ENCODE measurements around the gene STK32C.
A peak's percentile ranks its signal among the peaks of the same experiment; 100 is the strongest.
"Not testable (repeated sequence)": the region's sequence is repeated elsewhere in the genome, so short reads cannot be mapped to it uniquely, and the experiment has no call there.

Gene STK32C
- 11.7 to 15.4 (median 12.0) reads per million in 3 experiments for total RNA-seq

DNA sequence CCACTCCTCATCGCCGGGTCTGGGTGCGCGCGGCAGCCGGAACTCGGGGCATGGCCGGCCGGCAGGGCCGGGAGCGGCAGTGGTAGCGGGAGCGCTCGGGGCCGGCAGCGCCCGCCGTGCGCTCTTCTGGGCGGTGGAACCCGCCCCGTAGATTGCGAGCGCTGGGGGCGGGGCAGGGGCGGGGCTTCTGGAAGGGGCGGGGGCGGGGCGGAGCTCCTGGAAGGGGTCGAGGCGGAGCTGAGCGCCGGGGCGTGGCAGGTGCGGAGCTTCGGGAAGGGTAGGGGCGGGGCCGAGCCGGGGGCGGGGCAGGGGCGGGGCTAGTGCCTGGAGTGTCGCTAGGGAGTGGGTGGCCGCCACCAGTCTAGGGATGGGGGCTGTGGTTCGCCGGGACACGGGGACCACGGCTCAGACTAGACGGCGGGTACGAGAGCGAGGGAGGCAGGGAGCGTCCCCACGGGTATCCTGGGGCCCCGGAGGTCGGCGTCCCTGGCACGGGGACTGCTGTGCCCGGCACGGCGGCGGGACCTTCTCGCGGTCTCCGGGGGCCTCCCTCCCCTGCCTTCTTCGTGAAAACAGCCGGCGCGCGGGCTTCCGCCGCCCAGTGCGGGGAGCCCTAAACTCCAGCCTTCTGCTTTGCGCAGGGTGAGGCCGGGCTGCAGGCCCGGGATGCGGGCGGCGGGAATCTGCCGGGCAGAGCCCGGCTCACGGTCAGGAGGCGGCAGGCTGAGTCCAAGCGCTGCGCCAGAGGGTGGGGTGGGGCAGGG is at the start of gene STK32C:
Gene STK32C, minus strand, starts transcription at position 128 of the 764 bp plus-strand sequence. Its CDS starts 117 bp downstream, at position 11.
- DNase-seq: peak; percentile 85

DNA sequence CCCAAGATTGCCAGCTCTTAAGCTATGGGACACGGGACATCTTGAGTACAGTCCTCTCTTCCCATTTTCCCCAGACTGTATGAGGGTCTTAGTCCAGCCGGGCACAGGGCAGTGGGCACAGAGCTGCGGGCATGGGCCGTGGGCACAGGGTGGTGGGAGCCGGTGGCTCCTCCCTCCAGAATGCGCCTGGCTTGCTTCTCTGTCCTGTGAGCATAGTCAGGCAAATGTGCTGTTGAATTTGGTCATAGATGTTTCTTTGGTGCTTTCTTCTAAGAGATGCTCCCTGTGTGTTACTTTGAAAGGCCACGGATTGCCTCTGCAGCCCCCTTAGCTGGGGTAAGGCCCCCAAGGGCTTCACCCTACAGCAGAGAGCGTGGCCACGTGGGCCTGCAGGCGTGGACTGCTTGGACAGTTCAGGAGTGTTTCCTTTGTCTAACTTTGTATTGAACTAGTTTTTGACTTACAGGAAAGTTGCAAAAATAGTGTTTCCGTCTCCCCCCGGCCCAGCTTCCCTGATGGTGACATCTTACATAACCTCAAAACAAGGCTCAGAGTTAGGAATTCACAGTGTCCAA is 49.0 kb upstream of the STK32C start:
- no peak for DNase-seq

DNA sequence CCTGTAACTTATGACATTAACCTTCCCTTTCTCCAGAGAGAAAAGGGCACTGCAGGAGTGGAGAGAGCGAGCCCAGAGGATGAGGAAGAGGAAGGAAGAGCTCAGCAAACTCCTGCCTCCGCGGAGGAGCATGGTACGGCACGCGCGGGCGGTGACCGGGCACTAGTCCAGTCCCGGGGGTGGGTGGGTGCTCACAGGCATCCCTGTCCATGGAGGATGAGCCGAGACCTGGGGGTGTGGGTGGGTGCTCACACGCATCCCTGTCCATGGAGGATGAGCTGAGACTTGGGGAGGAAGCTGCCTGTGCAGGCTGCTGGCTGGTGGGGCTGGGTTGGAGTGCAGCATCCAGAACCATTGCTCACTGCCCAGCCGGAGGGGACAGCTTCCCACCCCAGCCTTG is 48.0 kb upstream of the STK32C start:
- DNase-seq: no peak

DNA sequence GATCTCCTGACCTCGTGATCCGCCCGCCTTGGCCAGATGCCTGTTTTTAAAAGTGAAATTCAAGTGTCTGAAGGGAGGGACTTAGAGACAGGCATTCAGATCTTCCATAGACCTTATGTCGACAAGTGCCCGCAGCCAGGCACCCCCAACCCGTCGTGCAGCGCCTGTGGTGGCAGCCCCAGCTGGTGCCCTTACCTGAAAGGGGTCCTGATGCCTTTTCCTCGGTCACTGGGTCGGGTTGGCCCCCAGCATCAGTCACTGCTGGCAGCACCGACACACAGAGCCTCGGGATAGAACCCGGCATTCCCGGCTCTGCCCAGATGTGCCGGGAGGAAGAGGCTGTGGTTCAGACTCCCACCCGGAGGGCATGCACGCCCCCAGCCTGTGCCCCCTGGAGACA is 47.5 kb upstream of the STK32C start:
- DNase-seq: no peak

DNA sequence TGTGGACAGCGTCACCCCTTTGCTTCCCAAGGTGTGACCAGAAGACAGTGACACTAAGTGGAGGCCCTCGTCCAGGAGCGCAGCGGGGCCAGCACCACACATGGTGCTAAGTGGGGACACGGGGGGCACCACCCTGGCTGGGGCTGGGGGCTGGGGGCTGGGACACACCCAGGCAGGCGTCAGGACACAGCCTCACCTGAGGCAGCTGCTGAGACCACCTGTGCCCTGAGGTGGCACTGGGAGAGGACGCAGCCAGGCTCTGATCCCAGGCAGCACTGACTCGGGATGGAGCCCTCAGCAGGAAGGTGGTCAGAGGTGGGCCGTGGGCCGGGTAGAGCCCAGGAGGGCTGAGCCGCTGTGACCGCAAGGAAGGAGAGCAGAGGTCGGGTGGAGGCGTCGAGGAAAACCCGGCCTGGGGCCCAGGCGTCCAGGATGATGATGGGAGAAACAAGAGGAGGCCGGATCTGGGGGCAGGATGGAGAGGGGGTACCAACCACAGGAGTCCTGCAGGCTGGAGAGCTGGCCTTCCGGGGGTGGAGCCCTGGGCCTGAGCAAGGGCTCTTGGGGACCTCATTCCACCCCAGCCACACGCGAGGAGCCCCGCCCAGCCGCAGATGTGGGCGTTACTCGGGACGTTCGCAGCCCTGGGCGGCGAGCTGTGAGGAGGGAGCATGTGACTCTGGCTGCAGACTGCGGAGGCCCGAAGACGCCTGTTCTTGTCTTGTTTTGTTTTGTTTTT is 46.8 kb upstream of the STK32C start:
- DNase-seq: no peak

DNA sequence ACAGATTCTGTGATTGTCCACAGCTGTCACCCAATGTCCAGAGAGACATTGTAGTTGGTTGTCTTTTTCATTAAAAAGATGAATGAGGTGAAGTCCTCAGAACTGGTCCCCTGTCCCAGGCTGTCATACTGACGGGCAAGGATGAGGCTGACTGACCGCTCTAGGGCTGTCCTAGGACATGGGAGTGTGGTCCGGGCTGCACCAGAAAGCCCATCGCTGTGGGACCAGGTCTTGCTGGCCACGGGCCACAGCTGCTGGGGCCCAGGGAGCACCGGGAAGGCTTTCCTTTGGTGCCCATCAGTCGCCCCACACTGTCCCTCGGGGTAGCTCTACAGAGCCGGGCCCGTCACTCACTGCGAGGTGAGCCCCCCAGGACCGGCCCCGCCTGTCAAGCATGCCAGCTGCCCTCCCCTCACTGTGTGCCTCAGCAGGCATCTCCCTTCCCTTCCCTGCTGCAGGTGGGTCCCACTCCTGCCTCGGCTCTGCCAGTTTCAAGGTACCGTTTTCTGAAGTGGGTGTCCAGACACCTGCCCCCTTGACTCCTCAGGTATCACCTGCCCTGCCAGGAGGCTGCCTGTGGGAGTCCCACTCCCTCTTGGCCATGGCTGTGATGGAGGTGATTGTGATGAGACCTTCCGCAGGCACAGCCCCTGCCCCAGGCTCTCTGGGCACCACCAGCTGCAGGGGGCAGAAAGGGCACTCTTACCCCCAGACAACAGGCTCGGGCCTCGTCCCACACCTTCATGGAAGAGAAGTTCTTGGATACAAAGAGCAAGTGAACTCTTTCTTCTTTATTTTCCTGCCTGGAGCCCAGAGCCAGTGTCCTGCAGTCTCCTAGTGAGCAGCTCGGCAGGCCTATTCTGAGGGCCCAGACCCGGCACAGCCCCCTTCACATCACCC is 46.0 kb upstream of the STK32C start:
- no peak for DNase-seq

DNA sequence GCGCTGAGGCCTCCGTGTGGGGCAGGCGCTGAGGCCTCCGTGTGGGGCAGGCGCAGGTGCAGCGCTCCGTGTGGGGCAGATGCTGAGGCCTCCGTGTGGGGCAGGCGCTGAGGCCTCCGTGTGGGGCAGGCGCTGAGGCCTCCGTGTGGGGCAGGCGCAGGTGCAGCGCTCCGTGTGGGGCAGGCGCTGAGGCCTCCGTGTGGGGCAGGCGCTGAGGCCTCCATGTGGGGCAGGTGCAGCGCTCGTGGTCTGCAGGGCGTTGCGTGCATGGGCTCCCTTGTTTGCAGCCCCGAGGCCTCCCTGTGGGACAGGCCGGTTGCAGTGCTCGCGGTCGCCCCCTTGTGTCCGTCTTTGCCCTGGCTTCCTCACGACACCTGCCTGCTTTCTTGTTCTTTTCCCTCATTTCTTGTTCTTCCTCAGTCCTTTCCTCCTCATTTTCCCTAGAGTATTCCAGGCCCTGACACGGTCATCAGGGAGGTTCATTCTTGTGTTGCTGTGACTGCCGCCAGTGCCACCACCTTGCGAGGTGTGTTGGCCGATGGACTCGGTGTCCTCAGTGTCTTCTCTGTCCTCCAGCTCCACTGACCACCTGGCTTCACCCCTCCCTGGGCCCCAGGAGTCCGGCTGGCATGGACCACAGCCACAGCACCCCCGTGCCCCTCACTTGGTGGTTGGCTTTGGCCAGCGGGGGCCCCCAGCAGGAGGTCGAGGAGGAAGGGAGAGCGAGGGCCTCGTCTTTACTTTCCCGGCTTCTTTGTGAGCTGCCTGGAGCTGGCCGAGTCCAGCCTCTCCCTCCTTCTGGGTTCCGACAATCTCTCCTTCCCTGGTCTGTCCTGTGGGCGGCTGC is 44.9 kb upstream of the STK32C start:
- DNase-seq: peak; percentile 52

DNA sequence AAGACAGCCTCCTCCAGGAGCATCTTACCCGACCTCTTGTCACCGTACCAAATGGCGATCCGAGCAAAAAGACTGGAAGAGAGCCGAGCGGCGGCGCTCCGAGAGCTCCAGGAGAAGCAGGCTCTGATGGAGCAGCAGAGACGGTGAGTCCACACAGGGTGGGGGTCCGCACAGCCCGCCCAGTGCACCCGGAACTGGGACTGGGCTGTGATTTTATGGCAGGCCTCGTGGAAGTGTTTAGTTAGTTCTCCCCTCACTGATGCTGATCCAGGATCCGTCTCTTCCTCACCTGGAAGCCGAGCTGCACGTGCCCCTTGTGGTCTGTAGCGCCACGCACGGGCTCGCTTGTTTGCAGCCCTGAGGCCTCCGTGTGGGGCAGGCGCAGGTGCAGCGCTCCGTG is 43.9 kb upstream of the STK32C start:
- DNase-seq: no peak

DNA sequence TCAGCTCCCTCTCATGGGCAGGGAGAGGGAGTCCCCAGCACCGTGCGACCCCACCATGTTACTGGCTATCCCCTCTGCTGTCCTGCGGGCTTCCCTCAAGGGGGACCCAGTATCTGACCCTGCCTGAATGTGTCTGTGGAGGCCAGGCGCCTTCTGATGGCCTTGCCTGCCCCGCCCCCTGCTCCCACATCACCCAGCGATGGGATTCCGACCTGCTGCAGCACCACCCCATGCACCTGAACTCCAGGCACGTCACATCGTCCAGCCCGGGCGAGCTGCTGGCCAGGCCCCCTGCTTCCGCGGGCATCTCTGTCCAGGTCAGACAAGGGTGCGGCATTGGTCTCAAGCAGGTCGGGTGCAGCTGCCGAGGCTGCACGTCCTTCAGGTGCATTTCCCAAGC is 43.2 kb upstream of the STK32C start:
- no peak for DNase-seq

DNA sequence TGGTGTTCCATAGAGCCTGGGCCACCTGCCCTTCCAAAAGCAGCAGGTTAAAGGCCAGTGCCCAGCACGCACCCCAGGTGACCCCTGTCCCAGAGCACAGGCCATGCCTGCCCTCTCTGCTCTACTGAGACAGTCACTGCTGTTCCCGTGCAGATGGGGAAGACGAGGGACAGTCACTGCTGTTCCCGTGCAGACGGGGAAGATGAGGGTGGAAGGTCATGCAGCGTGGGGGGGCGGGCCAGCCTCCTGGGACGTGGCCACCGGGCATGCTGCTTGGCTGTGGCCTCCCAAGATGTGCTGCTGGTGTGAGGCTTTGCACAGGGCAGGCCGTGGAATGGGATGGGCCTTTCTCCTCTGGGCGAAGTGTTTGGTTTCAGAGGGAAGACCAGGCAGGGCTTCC is 42.6 kb upstream of the STK32C start:
- DNase-seq: no peak

DNA sequence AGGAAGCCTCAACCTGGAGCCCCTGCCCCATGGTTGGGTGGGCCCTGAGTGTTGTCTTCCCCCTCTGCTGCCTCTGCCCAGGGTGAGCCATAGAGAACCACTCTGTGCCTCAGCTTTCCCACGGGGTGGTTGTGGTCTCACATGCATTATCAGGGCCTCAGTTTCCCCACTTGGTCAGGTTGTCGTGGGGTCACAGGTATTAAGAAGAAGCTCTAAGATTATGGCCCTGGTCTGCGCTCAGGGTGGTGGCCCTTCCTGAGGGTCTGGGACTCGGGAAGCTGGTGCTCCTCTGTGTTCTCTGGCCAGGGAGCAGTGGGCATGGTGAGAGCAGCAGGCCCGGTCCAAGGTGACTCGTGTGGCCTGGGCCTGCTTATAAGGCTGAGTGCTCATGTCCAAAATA is 42.0 kb upstream of the STK32C start:
- DNase-seq: no peak

DNA sequence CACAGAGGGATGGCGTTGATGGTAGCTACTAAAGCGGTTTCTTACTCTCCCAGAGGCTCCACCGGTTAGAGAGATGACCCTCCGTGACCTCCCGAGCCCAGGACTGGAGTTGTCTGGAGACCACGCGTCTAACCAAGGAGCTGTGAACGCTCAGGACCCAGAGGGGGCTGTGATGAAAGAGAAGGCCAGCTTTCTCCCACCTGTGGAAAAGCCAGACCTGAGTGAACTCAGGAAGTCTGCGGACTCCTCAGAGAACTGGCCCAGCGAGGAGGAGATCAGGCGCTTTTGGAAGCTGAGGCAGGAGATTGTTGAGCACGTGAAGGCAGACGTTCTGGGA is 40.1 kb upstream of the STK32C start:
- DNase-seq: no peak

DNA sequence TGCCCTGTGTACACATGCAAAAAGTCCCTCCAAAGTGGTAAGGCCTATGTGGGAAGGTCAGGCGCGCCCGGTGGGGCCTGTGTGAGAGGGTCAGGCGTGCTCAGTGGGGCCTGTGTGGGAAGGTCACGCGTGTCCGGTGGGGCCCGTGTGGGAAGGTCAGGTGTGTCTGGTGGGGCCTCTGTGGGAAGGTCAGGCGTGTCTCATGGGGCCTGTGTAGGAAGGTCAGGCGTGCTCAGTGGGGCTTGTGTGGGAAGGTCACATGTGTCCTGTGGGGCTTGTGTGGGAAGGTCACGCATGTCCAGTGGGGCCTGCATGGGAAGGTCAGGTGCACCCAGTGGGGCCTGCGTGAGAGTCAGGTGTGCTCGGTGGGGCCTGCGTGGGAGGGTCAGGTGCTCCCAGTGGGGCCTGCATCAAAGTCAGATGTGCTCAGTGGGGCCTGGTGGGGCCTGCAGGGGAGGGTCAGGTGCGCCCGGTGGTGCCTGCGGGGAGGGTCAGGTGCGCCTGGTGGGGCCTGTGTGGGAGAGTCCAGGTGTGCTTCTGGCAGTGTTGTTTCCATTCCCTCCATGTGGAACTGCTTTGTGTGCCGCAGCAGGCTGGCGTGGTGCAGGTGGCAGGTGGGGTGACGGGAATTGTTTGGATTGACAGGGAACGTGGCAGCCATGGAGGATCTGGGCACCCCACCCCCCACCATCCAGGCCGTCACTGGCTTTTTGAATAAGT is 39.6 kb upstream of the STK32C start:
- no peak for DNase-seq

DNA sequence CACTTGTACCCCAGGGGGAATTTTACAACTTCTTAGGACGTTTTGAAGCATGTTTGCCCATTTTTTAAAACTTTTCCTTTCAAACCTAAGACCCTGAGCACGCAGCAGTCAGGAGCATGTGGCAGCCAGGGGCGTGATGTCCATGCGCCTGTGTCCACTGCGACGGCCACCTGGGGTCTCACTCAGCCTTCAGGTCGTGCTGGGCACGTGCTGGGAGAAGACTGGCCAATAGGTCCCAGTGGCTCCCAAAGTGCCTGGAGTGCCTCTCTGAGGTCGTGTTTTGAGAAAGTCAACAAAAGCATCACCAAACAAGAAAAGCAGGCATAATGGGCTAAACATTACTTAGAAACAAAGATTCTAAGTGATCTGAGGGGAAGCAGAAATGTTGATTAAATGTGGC is 39.1 kb upstream of the STK32C start:
- no peak for DNase-seq

DNA sequence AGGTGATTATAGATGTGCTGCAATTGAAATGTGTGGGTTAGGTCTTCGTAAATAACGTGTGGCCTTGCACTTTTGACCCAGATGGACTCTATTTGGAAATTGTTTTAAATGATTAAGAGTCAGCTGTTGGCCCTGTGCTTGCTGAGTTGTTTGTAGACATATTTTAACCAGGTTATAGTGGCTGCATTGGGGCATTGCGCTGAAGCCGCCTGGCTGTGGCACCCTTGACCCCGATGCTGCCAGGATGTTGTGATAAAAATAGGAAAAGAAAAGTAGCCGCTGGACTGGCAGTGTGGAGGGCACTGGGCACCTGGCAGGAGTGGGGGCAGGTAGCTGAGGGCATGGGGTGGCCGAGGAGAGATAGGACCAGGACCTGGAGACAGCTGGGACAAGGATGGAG is 37.6 kb upstream of the STK32C start:
- DNase-seq: no peak

DNA sequence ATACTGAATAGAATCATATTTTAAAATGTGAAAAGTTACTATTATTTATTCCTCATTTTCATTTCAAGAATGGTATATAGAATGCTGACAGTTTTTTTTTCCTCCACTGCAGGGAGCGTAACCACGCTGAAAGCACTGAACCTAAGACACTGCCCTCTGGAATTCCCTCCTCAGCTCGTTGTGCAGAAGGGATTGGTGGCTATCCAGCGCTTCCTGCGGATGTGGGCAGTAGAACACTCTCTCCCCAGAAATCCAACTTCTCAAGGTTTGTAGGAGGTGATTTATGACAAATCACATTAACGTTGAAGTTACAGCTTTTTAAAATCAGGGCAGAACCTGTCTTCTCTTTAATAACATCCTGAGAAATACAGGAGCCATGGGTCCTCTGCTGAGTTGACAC is 36.6 kb upstream of the STK32C start:
- DNase-seq: no peak

DNA sequence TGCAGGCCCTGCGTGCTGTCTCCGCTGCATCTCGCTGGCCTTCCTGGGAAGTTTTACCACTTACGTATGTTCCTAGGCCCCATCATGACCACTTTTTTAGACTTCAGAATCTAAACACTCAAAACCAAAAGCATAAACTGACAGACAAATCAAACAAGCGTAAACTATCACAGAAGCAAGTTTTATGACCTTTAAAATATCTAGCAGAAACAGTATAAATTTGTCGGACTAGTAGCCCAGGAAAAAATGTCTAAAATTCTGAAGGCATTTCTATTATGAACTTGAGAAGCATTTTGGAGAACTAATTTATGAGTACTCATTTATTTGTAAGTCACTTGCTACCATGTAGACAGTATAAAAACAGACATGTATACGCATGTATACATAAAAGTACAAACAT is 34.8 kb upstream of the STK32C start:
- no peak for DNase-seq

DNA sequence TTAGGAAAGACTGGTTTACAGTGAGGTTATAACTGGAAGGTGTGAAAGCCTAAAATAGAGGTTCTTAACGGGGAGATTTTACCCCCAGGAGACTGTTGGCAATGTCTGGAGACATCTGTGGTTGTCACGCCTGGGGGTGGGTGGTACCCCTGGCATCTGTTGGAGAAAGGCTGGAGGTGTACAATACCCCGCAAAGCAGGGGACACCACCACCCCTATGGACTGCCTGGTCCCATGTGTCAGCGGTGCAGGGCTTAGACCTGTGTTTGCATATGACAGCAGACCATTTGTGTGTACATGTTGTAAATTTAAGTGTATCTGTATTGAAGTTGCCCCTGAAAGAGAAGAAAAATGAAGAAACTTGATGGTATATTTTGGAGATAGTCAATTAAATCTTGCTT is 34.0 kb upstream of the STK32C start:
- DNase-seq: no peak

DNA sequence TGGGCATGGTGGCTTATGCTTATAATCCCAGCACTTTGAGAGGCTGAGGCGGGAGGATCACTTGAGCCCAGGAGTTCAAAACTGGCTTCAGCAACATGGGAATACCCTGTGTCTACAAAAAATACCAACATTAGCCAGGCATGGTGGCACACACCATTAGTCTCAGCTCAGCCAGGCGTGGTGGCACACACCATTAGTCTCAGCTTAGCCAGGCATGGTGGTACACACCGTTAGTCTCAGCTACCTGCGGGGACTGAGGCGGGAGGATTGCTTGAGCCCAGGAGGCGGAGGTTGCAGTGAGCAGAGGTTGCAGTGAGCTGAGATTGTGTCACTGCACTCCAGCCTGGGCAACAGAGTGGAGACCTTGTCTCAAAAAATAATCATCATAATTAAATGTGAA is 33.3 kb upstream of the STK32C start:
- DNase-seq: no peak

DNA sequence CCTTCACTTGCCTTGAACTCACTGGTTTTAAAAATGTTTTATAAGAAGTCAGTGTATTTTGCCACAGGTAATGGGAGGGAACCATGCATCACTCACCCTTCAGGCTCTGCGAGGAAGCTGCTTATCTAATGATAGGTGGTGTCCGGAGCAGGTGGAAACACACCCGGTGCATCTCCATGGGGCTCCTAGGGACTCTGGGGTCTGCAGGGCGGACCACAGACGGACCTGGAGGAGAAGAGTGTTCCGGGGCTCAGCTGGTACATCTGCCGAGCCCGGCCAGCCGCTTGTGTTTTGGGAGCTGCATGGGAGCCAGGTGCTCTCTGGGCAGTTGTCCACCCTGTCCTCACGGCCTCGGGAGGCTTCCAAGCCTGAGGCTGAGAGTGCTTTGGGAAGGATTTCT is 31.5 kb upstream of the STK32C start:
- no peak for DNase-seq

DNA sequence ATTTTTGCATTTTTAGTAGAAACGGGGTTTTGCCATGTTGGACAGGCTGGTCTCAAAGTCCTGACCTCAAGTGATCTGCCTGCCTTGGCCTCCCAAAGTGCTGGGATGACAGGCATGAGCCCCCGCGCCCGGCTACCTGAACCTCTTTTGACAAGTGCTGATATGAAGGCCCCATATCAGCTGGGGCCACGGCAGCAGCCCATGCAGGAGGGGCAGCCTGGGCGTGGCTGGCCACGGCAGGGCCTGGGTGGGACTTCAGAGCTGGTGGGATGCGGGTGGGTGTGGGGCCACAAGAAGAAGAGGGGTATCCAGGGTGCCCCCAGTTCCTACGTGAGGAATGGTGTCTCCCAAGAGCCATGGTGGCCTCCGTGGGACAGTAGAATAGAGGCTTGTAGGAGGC is 31.1 kb upstream of the STK32C start:
- no peak for DNase-seq

DNA sequence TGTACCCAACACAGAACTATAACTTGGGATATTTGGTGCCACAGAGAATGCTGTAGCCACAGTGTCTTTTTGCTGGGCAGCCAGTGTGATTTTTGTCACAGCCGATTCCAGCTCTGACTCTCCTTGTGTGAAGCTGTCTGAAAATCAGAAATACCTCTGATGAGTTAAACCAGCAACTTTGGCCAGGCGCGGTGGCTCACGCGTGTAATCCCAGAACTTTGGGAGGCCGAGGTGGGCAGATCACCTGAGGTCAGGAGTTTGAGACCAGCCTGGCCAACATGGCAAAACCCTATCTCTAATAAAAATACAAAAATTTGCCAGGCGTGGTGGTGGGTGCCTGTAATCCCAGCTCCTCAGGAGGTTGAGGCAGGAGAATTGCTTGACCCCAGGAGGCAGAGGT is 30.1 kb upstream of the STK32C start:
- not testable (repeated sequence) for DNase-seq

Measured in central memory CD4-positive, alpha-beta T cell (primary cell).